T-helper 1 cell (primary cell): Measurements from ENCODE around the gene PCMTD2.
"Not testable (repeated sequence)": the region's sequence is repeated elsewhere in the genome, so short reads cannot be mapped to it uniquely, and the experiment has no call there.

ENCODE experiments used
- DNase-seq, 5 donors: peaks; one replicate each; pipeline ENCODE4 v3.0.0-alpha.2; 2012 to 2020

PCMTD2 gene

GRCh38 chr20:64224351-64225170 lies 31.0 kb upstream of the PCMTD2 start:
- no peak for DNase-seq

GRCh38 chr20:64225171-64225595 lies 30.4 kb upstream of the PCMTD2 start:
- no peak for DNase-seq

DNA sequence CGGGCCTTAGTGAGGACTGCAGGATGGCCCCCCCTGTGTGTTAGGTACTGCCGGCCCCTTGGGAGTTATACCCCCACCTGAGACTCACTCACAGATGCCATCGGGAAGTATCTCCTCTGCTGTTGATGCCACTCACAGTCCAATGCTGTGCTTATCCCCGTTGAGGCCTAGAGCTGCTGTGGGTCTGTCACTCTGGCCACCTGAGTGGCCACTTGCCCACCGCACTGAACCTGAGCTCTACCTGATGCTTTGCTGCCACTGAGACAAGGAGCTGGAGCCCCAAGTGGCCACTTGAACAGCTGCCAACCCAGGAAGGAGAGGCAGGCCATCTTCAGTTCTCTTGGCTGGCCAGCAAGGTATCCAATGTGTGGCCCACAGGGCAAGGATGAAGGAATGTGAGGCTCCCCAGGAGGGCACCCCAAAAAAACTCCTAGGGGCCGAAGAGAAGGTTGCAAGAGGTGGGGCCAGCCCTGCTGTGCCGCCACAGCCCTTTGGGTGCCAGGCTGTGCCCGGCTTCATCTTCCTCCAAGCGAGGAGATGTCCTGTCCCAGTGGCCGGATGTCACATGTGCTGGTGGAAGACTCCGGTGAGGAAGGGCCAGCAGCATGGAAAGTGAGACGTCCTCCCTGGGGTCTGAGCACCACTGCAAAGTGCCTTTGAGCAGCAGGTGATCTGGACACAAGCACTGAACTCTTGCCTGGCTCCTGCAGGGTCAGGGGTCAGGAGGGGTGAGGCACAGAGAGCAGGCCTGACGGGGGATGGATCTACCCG lies 29.5 kb upstream of the PCMTD2 start:
- no peak for DNase-seq

DNA sequence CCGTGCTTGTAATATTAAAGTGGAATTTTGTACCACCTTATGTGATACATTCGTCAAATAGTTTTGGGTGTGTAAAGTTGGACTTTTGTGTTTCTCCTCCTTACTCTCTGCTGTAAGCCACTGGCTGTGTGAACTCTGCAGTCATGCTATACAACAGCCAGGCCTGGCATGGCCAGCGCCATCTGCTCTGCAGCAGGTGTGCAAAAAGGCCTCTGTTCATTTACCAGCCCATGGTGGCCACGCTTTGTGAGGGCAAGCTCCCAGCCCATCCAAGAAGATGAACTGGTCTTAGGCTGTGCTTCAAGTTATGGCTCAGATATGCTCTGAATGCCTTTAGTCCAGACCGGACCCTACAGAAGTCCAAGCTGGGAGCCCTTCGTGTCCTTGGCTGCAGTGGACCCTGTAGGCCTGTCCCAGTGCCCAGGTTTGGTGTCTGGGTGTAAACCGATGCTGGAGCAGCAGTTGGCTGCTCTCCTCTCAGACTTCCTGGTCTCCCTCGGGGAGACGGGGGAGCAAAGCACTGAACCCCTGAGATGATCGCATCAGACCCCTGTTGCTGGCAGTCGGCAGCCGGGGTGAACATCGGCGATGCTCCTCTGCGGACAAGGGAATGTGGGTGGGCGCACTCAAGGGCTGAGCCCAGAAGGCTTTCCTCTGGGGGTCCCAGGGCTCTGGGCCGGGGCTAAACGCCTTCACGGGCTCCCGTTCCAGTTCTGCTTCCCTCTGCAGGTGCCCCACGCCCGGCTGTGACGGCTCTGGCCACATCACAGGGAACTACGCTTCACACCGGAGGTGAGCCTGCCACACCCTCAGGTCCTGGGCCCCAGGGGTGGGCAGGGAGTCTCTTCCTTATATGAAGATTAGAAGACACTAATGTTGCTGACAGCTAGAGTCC lies 28.6 kb upstream of the PCMTD2 start:
- peak in 4 of 5 donors; percentile 12 to 30 (median 19) for DNase-seq

DNA sequence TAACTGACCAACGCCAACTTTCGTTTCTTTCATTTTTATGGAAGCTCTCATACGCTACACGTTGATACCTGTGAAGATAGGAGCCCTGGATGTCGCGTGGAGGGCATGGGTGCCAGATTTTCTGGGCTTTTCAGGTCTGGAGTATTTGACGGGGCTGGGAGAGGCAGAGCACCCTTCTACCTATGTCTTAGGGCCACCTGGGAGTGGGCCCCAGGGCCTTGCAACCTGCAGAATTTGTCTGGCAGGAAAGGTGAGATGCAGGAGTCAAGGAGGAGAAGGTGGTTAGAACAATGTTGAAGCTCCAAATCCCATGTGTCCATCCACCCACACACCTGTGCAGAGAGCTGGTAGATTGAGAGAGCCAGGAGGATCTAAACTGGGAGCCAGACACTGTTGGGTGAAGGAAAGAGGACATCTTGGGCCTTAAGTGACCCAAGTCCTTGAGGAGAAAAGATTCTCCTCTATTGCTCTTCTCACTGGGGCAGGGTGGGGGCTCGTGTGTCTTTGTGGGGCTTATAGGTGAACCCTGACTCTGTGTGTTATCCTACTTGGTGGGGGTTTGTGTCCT lies 27.4 kb upstream of the PCMTD2 start:
- DNase-seq: no peak

DNA sequence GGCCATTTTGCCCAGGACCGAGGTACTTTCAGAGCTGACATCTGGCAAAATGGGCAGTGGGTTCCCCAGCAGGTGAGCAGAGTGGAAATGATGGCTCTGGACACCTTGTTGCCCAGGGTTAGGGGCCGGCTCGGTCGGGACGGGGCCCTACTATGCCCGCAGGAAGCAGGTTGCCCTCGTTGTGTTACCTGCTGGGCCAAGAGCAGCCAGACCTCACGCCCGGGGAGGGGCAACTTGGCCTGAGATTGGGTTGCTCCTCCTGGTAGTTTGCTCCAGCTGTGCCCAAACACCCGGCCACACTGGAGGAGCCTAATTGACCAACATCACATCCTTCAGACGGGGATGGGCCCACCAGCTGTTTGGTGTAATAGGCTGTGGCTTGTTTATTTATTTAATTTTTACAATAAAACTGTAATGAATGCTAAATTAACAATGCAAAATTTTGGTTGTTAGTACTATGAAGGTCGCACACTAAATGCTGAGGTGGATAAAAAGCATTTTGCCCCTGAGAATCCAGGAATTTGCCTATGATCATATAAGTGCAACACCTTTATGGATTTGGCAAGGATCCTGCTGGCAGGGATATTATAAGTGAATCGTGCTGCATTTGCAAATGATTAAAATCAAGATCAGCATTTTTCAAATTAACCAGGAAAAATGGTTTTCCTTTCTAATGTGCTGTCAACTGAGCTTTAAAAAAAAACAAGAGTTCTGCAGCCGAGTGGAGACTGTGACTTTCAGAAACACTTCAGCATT lies 26.6 kb upstream of the PCMTD2 start:
- DNase-seq: no peak

GRCh38 chr20:64229507-64230061 lies 26.0 kb upstream of the PCMTD2 start:
- DNase-seq: no peak

DNA sequence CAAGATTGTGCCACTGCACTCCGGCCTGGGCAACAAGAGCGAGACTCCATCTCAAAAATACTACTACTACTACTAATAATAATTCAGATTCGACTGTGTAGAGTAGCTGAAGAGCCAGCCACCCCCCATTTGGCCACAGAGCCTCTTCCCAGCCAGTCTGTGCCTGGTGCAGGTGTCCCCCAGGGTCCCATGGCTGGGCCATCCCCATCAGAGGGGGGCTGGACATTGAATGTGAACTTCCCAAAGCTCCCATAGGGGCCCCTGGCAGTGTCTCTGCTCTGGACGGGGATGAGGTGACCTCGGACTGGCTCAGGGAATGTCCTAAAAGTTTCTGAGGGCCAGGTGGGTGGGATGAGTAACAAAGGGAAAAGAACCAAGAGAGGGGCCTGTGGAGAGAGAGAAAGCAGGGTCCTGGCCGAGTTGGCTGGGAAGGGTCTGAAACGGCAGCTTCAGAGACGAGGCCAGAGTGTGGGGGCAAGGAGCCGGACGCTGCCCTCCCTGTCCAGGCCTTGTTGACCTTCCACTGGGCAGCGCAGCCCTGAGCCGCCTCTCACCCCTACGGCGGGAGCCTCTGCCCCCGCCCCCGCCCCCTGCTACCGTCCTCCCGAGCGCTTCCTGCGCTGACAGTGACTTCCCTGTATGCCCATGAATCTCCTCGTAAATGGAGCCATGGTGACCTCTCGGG lies 24.9 kb upstream of the PCMTD2 start:
- no peak for DNase-seq

DNA sequence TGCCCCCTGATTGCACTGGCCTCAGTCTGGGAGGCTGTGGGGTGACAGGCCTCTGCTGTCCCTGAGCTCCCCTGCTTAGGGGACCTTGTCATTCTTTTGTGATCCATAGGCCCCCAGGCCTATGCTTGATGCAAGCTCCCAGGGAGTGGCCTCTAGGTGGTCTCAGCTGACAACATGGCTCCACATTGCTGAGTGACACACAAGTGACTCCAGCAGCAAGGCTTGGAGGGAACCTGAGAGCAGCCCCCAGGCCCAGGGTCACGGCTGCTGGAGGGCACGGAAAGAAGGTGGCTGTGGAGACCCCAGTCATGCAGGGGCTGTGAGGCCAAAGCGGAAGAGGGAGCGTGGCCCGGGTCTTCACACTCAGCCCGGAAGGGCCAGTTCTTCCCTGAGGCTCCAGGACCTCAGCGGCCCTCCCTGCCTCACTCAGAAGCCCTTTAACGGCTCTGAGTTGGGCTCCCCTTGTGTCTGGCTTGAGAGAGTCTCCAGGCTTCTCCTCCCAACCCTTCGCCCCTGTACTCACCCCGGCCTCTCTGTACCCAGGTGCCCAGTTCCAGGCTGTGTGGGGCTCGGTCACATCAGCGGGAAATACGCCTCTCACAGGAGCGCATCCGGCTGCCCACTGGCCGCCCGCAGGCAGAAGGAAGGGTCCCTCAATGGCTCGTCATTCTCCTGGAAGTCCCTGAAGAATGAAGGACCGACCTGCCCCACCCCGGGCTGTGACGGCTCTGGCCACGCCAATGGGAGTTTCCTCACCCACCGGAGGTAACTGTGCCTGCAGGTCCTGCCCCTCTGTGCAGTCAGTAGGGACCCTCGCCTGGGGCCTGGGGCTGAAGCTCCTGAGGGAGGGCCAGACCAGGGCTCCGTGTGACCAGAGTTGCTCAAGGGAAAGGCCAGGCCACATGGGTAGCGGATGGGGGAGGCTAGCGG lies 23.7 kb upstream of the PCMTD2 start:
- no peak for DNase-seq

GRCh38 chr20:64232794-64233193 lies 22.8 kb upstream of the PCMTD2 start:
- DNase-seq: no peak

DNA sequence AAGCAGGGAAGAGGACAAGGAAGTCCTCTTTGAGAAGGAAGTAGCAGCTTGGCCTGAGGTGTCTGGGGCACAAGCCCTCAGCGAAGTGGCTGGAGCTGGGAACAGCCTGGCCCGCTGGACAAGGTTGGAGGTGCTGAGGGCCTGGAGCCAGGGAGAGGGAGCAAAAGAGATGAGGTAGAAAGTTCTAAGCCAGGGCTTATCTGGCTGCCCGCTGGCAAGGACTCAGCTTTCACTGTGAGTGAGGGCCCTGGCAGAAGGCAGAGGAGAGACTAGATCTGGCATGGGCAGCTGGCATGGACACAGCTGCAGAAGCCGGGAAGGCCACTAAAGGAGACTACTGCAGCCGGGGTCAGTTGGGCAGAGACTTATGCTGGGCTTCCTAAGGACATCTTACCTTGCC lies 21.8 kb upstream of the PCMTD2 start:
- no peak for DNase-seq

DNA sequence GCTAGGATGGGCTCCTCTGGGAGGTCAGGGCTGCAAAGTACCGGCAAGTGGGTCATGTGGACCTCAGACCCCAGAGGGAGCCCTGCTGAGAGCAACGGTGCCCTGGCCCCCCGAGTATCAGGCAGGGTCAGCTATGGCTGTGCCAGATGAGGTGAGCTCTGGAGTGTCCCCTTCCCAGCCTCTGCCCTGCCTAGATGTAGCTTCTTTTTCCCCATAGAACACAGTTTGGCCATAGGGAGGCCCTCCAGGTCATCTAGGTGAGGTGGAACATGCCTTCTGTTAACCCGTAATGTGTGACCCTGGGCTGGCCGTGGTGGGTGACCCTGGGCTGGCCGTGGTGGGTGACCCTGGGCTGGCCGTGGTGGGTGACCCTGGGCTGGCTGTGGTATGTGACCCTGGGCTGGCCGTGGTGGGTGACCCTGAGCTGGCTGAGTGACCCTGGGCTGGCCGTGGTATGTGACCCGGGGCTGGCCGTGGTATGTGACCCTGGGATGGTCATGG lies 21.2 kb upstream of the PCMTD2 start:
- no peak for DNase-seq

- DNase-seq: not testable (repeated sequence)
Observed at GRCh38 chr20:64234921-64235565, 20.5 kb upstream of the PCMTD2 start.

DNA sequence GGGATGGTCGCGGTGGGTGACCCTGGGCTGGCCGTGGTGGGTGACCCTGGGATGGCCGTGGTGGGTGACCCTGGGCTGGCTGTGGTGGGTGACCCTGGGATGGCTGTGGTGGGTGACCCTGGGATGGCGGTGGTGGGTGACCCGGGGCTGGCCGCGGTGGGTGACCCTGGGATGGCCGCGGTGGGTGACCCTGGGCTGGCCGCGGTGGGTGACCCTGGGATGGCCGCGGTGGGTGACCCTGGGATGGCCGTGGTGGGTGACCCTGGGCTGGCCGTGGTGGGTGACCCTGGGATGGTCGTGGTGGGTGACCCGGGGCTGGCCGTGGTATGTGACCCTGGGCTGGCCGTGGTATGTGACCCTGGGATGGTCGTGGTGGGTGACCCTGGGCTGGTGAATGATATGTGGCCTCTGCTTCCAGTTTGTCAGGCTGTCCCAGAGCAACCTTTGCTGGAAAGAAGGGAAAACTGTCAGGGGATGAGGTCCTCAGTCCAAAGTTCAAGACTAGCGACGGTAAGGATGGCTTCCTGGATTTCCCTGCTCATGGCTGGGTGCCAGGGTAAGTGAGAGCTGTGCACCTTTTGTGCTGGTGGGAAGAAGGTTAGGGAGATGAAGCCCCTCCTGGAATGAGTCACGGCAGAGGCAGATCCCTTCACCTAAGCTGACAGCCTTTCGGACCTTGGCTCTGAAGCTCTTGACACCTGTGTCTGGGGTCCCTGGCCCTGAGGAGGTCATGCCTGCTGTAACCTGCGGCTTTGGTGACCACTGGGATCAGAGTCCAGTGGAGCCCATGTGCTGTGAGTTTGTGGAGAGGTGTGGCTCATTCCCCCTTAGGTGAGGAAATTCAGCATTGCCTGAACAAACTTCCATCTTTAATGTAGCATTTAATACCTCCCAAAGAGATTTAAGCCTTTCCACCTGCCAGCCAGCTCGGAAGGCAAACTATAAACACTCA lies 19.1 kb upstream of the PCMTD2 start:
- no peak for DNase-seq

- no peak for DNase-seq
Observed at GRCh38 chr20:64237316-64237715, 18.2 kb upstream of the PCMTD2 start.

- no peak for DNase-seq
Observed at GRCh38 chr20:64238115-64238825, 17.3 kb upstream of the PCMTD2 start.

DNA sequence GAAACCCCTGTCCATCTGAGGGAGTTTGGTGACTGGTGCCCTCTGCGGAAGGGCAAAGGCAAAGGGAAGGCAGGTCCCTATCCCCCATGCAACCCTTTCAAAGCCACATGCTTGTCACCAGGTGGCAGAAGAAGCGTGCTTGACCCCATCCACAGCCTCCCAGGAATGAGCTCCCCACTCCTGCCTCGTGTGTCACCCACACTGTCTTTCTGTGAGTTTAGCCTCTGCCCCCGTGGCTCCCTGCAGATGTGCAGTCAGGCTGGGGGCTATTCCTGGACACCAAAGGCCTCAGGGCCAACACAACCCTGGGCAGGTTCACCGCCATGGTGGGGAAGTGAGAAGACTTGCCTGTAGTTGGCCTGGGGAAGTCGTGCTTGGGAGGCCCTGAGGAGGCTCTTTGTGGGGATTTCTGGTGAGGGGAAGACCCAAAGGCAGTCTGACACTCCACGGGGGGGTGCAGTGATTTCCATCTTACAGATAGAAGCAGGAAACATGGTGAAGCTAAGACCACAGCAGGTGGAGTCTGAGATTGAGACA lies 16.6 kb upstream of the PCMTD2 start:
- DNase-seq: no peak
